ENCODE data around the gene FAM114A2.

DNA sequence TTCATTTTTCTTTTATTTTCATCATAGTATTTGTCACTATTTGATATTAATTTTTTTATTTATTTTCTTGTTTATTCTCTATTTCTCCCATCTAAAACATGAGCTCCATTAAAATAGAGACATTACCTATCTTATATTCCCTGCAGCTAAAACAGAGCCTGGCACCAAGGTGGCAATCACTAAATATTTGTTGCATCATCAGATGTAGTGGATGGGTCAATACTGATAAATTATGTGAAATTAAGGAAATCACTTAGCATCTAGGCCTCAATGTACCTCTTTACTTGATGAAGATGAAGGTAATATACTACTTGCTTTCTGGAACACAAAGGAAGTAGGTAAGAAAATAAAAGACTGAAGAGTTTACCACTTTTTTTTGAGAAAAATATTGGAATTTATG lies 24.7 kb upstream of the FAM114A2 start:
- no peak for TF ChIP-seq POLR2AphosphoS5 (IDR thresholded peaks at IDR 0.05)
- TF ChIP-seq, protein P1, sequence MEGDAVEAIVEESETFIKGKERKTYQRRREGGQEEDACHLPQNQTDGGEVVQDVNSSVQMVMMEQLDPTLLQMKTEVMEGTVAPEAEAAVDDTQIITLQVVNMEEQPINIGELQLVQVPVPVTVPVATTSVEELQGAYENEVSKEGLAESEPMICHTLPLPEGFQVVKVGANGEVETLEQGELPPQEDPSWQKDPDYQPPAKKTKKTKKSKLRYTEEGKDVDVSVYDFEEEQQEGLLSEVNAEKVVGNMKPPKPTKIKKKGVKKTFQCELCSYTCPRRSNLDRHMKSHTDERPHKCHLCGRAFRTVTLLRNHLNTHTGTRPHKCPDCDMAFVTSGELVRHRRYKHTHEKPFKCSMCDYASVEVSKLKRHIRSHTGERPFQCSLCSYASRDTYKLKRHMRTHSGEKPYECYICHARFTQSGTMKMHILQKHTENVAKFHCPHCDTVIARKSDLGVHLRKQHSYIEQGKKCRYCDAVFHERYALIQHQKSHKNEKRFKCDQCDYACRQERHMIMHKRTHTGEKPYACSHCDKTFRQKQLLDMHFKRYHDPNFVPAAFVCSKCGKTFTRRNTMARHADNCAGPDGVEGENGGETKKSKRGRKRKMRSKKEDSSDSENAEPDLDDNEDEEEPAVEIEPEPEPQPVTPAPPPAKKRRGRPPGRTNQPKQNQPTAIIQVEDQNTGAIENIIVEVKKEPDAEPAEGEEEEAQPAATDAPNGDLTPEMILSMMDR (IDR thresholded peaks at IDR 0.05), result no peak
